HCT116 (cell line): ENCODE results near the gene GAK.

Experiments
- CTCF ChIP-seq, 3 experiments: fragments of 200-600 bp in 1 of 3; sonication (generic) in 1 of 3; IDR thresholded peaks in 2 of 3; conservative IDR thresholded peaks in 1 of 3; 2 replicates each; pipeline ENCODE4 v1.5.1; 2012 to 2017; ENCODE audit warnings: low read depth in 2 of 3, low read length in 2 of 3, antibody characterized with exemption in 1 of 3, borderline replicate concordance in 1 of 3, control low read depth in 1 of 3, mild to moderate bottlenecking in 1 of 3, mixed read lengths in 1 of 3, mixed run types in 1 of 3, moderate library complexity in 1 of 3; ENCODE audit not compliant: insufficient read depth in 1 of 3
- EZH2 ChIP-seq: fragments of 200-600 bp; sonication (generic); IDR thresholded peaks from 2 replicates; pipeline ENCODE4 v1.6.1; 2017; ENCODE audit warnings: antibody characterized with exemption, mixed run types
- POLR2AphosphoS5 ChIP-seq: IDR thresholded peaks from 2 replicates; pipeline ENCODE4 v1.6.1; 2011; ENCODE audit warnings: mild to moderate bottlenecking, low read depth, low read length, moderate library complexity
- TF ChIP-seq, protein P1 (sequence below): IDR thresholded peaks from 2 replicates; pipeline ENCODE4 v1.6.1; 2011; ENCODE audit warnings: mild to moderate bottlenecking, low read length, moderate library complexity; ENCODE audit not compliant: insufficient replicate concordance; ENCODE audit errors: extremely low read depth

- no peak for TF ChIP-seq CTCF (IDR thresholded peaks at IDR 0.05 in 2 of 3, conservative IDR thresholded peaks at IDR 0.05 in 1 of 3; ENCODE audit: borderline replicate concordance in 1 of 3, insufficient read depth in 1 of 3, low read depth in 2 of 3, low read length in 2 of 3)
- TF ChIP-seq, protein P1, sequence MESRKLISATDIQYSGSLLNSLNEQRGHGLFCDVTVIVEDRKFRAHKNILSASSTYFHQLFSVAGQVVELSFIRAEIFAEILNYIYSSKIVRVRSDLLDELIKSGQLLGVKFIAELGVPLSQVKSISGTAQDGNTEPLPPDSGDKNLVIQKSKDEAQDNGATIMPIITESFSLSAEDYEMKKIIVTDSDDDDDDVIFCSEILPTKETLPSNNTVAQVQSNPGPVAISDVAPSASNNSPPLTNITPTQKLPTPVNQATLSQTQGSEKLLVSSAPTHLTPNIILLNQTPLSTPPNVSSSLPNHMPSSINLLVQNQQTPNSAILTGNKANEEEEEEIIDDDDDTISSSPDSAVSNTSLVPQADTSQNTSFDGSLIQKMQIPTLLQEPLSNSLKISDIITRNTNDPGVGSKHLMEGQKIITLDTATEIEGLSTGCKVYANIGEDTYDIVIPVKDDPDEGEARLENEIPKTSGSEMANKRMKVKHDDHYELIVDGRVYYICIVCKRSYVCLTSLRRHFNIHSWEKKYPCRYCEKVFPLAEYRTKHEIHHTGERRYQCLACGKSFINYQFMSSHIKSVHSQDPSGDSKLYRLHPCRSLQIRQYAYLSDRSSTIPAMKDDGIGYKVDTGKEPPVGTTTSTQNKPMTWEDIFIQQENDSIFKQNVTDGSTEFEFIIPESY, result no peak
- no peak for TF ChIP-seq POLR2AphosphoS5
- TF ChIP-seq EZH2, result no peak
Observed at GRCh38 chr4:858831-859451, 73.2 kb downstream of the GAK start.
